GM12872 (cell line): ENCODE results near the gene RSPO1.

Source experiments
- TF ChIP-seq, protein P1 (sequence below): IDR thresholded peaks from 3 replicates; pipeline ENCODE4 v1.5.1; 2011; ENCODE audit warnings: low read depth, mild to moderate bottlenecking, low read length, moderate library complexity; ENCODE audit not compliant: insufficient read depth

The RSPO1 gene

DNA sequence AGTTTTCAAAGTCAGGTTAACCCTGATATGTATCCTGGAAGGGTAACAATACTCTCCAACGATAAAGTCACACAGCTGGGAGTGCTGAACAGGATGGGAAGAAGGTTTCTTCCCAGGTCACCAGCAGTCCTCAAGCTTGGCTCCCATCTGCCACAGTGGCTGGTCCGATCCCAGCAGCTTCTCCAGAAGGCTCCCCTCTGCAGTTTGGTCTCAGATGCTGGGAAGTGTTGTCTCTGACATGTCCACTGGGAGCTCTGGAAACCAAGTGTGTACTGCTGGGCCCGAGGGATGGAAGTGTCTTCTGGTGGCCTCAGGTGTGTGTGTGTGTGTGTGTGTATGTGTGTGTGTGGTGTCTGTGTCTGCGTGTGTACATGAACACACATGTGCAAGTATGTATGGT is 22.5 kb downstream of the RSPO1 start:
- TF ChIP-seq, protein P1, sequence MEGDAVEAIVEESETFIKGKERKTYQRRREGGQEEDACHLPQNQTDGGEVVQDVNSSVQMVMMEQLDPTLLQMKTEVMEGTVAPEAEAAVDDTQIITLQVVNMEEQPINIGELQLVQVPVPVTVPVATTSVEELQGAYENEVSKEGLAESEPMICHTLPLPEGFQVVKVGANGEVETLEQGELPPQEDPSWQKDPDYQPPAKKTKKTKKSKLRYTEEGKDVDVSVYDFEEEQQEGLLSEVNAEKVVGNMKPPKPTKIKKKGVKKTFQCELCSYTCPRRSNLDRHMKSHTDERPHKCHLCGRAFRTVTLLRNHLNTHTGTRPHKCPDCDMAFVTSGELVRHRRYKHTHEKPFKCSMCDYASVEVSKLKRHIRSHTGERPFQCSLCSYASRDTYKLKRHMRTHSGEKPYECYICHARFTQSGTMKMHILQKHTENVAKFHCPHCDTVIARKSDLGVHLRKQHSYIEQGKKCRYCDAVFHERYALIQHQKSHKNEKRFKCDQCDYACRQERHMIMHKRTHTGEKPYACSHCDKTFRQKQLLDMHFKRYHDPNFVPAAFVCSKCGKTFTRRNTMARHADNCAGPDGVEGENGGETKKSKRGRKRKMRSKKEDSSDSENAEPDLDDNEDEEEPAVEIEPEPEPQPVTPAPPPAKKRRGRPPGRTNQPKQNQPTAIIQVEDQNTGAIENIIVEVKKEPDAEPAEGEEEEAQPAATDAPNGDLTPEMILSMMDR = no peak

DNA sequence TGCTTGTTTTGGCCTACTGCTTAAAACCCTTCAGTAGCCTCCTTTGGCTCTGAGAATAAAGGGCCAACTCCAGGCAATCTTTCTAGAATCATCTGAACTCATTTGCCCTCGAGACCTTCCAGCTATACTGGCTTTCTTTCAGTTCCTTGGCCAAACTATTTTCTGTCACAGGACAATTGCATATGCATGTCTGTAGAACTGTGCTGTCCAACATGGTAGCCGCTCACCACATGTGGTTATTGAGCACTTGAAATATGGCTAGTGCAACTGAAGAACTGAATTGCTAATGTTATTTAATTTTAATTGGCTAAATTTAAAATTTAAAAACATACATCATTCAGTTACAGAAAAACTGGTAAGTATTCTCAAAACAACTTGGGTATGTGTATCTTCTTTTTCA is 24.7 kb downstream of the RSPO1 start:
- TF ChIP-seq, protein P1 = no peak

DNA sequence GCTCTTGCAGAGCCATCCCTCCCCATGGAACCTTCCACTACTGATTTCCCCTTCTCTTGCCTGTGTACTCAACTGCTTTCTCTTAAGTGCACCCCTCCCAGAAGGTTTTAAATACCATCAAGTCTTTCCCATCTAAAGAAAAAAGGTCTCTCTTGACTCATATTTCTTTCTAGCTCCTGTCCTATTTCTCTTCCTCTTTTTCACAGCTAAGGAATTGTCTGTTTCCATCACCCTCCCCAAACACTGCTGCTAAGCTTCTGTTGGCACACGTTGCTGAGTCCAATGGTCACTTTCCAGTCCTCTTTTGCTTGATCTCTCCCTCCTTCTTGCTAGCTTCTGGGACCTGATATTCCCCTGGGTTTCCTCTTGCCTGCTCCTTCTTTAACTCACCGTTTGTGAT is 25.7 kb downstream of the RSPO1 start:
- TF ChIP-seq, protein P1 = no peak

DNA sequence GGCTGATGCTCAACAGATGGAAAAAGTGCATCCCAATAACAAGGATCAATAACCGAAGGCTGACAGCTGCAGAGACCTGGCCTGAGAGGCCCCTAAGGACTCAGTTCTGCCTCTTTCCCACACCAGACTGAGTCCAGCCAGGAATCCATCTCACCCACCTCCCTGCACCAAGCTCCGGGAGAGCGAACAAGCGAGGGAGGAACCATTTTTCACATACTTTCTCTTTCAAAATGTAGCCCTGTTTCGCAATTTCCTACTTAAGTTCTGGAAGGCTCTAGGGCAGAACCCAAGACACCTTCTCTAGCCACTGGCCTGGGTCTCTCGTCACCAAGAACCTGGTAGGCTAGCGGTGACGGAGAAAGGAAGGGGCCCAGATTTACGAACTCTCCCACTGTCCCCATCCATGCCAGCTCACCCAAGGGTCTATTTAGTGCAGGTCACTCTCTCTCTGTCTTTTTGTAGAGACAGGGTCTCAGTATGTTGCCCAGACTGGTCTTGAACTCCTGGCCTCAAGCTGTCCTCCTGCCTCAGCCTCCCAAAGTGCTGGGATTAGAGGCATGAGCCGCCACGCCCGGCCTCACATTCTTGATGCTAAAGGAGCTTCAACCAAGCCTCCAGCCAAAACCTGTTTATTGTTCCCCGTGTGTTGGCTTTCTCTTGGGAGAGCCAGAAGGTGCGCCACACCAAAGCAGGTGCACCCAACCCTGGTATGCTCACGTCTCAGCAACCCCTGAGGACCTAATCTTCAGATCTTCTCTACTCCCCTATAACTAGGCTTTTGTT is 28.0 kb downstream of the RSPO1 start:
- TF ChIP-seq, protein P1 = no peak

DNA sequence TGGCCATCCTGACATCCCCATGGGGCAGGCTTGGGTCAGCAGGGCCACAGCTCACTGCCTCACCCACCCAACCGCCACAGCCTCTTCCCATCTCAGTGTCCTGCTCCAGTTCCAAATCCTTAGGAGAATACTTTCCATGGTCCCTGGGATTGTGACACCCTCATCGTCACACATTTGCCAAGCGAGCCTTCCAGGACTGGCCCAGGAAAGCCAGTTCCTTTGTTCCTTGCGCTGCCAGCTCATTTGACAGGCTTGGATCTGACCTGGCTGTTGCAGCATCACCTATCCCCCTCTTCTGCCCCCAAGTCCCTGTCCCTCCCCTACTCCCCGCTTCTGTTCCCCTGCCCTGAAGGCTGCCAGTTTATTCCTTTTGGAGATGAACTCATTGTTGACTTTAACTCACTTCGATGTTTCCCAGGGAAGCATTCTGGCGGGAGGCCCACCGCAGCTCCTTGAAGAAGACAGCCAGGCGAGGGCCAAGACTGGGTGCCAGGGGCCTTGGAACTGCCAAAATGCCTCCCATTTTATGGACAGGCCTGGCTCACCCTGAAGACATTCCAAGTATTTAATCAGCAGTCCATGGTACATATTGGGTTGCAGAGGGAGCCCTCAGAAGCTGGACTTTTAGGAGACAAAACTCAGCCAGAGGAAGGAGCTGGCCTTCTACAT is 28.8 kb downstream of the RSPO1 start:
- TF ChIP-seq, protein P1 = no peak

DNA sequence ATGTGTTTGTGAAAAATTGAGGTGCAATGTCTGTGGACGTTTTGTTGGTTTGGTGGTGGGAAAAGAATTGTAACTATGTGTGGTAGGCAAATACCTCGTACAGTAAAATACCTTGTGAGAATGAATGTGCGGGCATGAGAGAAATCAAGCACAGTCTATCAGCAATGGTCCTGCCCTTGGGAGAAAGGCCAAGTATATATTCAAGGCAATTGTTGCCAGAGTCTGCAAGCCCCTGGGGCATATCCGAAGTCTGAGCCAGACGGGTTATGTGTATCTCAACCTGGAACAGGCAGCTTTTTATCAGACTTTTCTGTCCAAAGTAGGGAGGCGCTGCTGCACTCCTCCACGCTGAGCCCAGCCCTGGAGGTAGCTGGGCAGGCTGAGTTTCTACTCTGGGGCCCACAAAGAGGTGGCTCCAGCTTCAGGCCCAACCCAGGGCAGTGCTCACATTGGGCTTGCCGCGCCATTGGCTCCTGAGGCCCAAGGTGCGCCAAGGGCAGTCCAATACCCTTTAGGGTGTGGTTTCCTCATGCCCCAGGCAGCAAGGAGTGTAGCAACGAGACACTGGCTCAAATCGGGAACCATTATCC is 29.5 kb downstream of the RSPO1 start:
- TF ChIP-seq, protein P1 = no peak
